A673 (cell line): ENCODE data around the gene CLCNKA. TPM values are rescaled to one million over a fixed set of nuclear protein-coding genes. Genes with fewer than 3 reads are reported as not detected.
"Not testable (repeated sequence)": the region's sequence is repeated elsewhere in the genome, so short reads cannot be mapped to it uniquely, and the experiment has no call there.

Experiments
- BruUV-seq: library from RNA; stranded (reverse); fragments of 400-500 nt; replicated peaks from 2 replicates; lab custom pipeline; 2021; lab: Mats Ljungman, UMichigan
- CTCF ChIA-PET: fragments of 300-600 bp; sonication (Branson Sonifier 250); formaldehyde crosslinking; loops from one replicate; lab custom pipeline; 2022; ENCODE audit warnings: antibody characterized with exemption; lab: Charles Lee
- POLR2A ChIA-PET: fragments of 300-600 bp; sonication (Branson Sonifier 250); formaldehyde crosslinking; loops from one replicate; lab custom pipeline; 2022; ENCODE audit warnings: antibody characterized with exemption; ENCODE audit not compliant: low non-redundant PET; lab: Charles Lee
- DNase-seq: peaks from one replicate; pipeline ENCODE4 v3.0.0-alpha.2; 2015; ENCODE audit warnings: low spot score
- H3K27ac ChIP-seq: fragments of 200-600 bp; sonication (generic); 2 replicates; pipeline ENCODE4 v1.5.1; 2016; ENCODE audit warnings: mixed run types, low read depth, mild to moderate bottlenecking, mixed read lengths, antibody characterized with exemption, low read length; ENCODE audit not compliant: poor library complexity, severe bottlenecking
- H3K27me3 ChIP-seq: fragments of 200-600 bp; sonication (generic); replicated peaks from 2 replicates; pipeline ENCODE4 v1.6.1; 2017; ENCODE audit warnings: mixed run types, low read depth, mild to moderate bottlenecking, mixed read lengths, antibody characterized with exemption, low read length; ENCODE audit not compliant: insufficient read depth, poor library complexity
- H3K36me3 ChIP-seq: fragments of 200-600 bp; sonication (generic); 2 replicates; pipeline ENCODE4 v1.6.1; 2016; ENCODE audit warnings: mixed run types, mild to moderate bottlenecking, mixed read lengths, antibody characterized with exemption, low read length; ENCODE audit not compliant: insufficient read depth, poor library complexity, severe bottlenecking
- H3K4me1 ChIP-seq: fragments of 200-600 bp; sonication (generic); 2 replicates; pipeline ENCODE4 v1.6.1; 2017; ENCODE audit warnings: mixed run types, mild to moderate bottlenecking, mixed read lengths, antibody characterized with exemption, low read length; ENCODE audit not compliant: insufficient read depth, poor library complexity, severe bottlenecking
- H3K4me3 ChIP-seq: fragments of 200-600 bp; sonication (generic); 2 replicates; pipeline ENCODE4 v1.5.1; 2016; ENCODE audit warnings: low read depth, mixed run types, mild to moderate bottlenecking, mixed read lengths, low read length; ENCODE audit not compliant: poor library complexity, severe bottlenecking
- H3K9me3 ChIP-seq: fragments of 200-600 bp; sonication (generic); 2 replicates; pipeline ENCODE4 v1.6.1; 2016; ENCODE audit warnings: mixed run types, low read depth, mild to moderate bottlenecking, mixed read lengths, antibody characterized with exemption, low read length; ENCODE audit not compliant: poor library complexity, severe bottlenecking
- CTCF ChIP-seq: fragments of 300-800, 200-600 bp; sonication (generic); conservative IDR thresholded peaks from 2 replicates; pipeline ENCODE4 v1.5.1; 2017; ENCODE audit warnings: low read depth, mild to moderate bottlenecking, antibody characterized with exemption, low read length, moderate library complexity, mixed read lengths
- EZH2 ChIP-seq: fragments of 200-600 bp; sonication (generic); IDR thresholded peaks from 2 replicates; pipeline ENCODE4 v1.6.1; 2017; ENCODE audit warnings: borderline replicate concordance, low read depth, mild to moderate bottlenecking, mixed read lengths, antibody characterized with exemption, low read length; ENCODE audit not compliant: poor library complexity, severe bottlenecking
- intact Hi-C: fragments of 100-400 bp; cut with micrococcal nuclease; formaldehyde crosslinking; loops from one replicate; pipeline ENCODE4 v1.10.0; 2022; ENCODE audit not compliant: unreplicated experiment
- total RNA-seq: library from RNA; stranded (reverse); gene quantifications from 2 replicates; pipeline ENCODE4 v1.2.3, GENCODE V29; 2021

The CLCNKA gene
- total RNA-seq, 1 experiment from 2014 or later: not detected

DNA sequence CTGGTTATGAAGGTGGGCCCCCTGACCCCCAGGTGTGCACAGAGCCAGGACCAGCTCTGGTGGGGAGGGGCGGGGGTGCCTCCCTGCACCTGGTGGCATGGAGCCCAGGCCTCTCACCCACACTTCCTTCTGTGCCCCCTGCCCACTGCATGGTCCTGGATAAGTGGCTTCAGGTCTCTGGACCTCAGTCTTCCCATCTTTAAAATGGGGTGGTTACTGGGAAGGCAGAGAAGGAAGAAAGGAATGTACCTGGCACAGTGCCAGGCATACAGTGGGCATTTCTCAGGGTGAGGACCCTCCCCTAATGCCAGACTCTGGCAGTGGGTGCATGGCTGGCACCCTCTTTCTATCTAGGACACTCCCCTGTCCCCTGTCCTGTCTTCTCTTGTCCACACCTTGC lies 7.5 kb downstream of the CLCNKA start:
- no TSS peak for BruUV-seq
- POLR2A ChIA-PET: no interaction called here
- intact Hi-C loops: no loop called here

GRCh38 chr1:16031551-16031950 lies 9.7 kb downstream of the CLCNKA start:
- Histone ChIP-seq H3K4me3 (no peak overlapping the region), H3K27me3 (no peaks in the 10 kb centered on the region), H3K27ac (no peak overlapping the region), H3K4me1 (peaks cover 7% of the 10 kb centered on the region), H3K36me3 (no peaks in the 10 kb centered on the region), H3K9me3 (no peaks in the 10 kb centered on the region)
- TF ChIP-seq CTCF (no peak), EZH2 (no peak)
- CTCF ChIA-PET: no interaction called here
- BruUV-seq: no TSS peak
- intact Hi-C loops: no loop called here
- DNase-seq: no peak
- POLR2A ChIA-PET: no interaction called here

More for the DNA sequence above, 7.5 kb downstream of the CLCNKA start:
- H3K27ac ChIP-seq: no peak overlapping the region
- peaks cover 7% of the 10 kb centered on the region for H3K4me1 ChIP-seq
- DNase-seq: no peak
- TF ChIP-seq CTCF: no peak
- no peak for TF ChIP-seq EZH2
- no peak overlapping the region for H3K4me3 ChIP-seq
- H3K36me3 ChIP-seq: no peaks in the 10 kb centered on the region
- CTCF ChIA-PET: no interaction called here
- H3K9me3 ChIP-seq: no peaks in the 10 kb centered on the region
- H3K27me3 ChIP-seq: no peaks in the 10 kb centered on the region

DNA sequence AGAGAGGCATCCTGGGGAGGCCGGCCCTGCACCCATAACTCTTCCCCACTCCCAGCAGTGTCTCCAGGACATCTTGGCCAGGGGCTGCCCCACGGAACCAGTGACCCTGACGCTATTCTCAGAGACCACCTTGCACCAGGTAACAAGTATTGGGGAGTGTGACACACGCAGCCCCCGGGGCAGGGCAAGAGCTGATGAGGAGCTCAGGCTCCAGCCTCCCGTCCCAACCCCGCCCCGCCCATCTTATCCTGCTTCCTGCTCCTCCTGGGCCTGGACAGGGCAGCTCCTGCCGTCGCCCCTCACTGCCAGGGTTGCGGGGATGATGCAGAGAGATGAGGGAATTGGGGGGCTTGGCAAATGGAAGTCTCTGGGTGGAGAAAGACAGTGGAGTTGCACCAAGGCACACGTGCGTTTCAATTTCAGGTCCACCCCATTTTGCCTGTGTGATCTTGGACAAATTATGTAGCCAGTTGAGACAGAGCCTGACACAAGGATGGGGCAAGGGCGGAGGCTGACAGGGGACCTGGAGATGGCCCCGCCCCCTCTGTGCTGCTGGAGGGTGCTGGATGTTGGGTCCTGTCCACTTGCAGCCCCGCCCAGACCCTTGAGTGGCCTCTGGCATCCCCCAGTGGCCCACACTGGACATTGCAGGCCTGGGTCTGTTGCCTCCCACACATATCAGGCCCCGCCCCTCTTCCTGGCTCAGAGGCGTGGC lies 10.7 kb downstream of the CLCNKA start:
- Histone ChIP-seq H3K27ac (no peak overlapping the region), H3K4me3 (no peak overlapping the region), H3K9me3 (no peaks in the 10 kb centered on the region), H3K4me1 (peaks cover under 1% of the 10 kb centered on the region), H3K36me3 (no peaks in the 10 kb centered on the region), H3K27me3 (no peaks in the 10 kb centered on the region)
- TF ChIP-seq CTCF (peak; percentile 72), EZH2 (no peak)
- ChIA-PET POLR2A (no interaction called here), CTCF (no interaction called here)
- BruUV-seq: no TSS peak
- peak; percentile 90 for DNase-seq
- intact Hi-C loops: no loop called here

- CTCF ChIA-PET, intact Hi-C loops: not testable (repeated sequence)
Observed at GRCh38 chr1:16033103-16033632, 11.3 kb downstream of the CLCNKA start.

DNA sequence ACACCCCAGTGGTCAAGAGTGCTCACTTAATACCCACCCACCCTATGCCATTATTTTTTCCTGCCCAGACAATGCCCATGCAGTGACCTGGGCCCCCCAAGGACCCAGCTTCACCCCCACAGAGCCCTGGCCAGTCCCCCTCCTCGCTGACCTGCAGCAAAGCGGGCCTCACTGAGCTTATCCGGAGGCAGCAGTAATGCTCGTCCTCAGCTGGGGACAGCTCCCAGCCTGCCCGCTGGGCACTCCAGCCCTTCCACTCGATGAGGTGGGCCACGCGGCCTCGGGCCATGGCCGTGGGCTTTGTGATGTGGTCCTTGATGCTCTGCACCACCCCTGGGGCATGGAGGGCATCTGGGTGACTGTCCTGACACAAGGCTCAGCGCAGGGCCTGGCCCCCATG lies 14.6 kb downstream of the CLCNKA start:
- H3K36me3 ChIP-seq, H3K27ac ChIP-seq, H3K9me3 ChIP-seq, intact Hi-C loops, H3K4me1 ChIP-seq, BruUV-seq, H3K4me3 ChIP-seq, DNase-seq, H3K27me3 ChIP-seq, CTCF ChIA-PET, POLR2A ChIA-PET: not testable (repeated sequence)

More at GRCh38 chr1:16033103-16033632, 11.3 kb downstream of the CLCNKA start:
- H3K36me3 ChIP-seq, H3K9me3 ChIP-seq, BruUV-seq, H3K4me3 ChIP-seq, H3K27me3 ChIP-seq, H3K4me1 ChIP-seq, POLR2A ChIA-PET, DNase-seq, H3K27ac ChIP-seq: not testable (repeated sequence)
